Measurements from ENCODE around the gene MXRA7.

GRCh38 chr17:76748657-76749056 is 37.9 kb upstream of the MXRA7 start:
- TF ChIP-seq EZH2 (IDR thresholded peaks at IDR 0.05; ENCODE audit: borderline replicate concordance, low read depth, low read length, severe bottlenecking) (no peak), CTCF (IDR thresholded peaks at IDR 0.05; ENCODE audit: borderline replicate concordance, extremely low read depth, low read length, poor library complexity, severe bottlenecking) (no peak)
